MM.1S (cell line): Measurements from ENCODE around the gene FBXW5.

Experiments used
- CTCF ChIP-seq: fragments of 300-600 bp; sonication (generic); IDR thresholded peaks from 2 replicates; pipeline ENCODE4 v1.5.1; 2016; ENCODE audit warnings: antibody characterized with exemption, low read length, mixed read lengths
- EZH2 ChIP-seq: fragments of 300-600 bp; sonication (generic); optimal IDR thresholded peaks from 2 replicates; pipeline ENCODE3; 2017; ENCODE audit warnings: low read depth, mild to moderate bottlenecking, antibody characterized with exemption, low read length, mixed read lengths
- EZH2phosphoT487 ChIP-seq: fragments of 300-600 bp; sonication (generic); IDR thresholded peaks from 2 replicates; pipeline ENCODE4 v1.6.1; 2018; ENCODE audit warnings: antibody characterized with exemption, low read length

- TF ChIP-seq CTCF (no peak), EZH2phosphoT487 (no peak), EZH2 (no peak)
Observed at GRCh38 chr9:136990242-136990911, 45.8 kb upstream of the FBXW5 start.
